PC-9 (cell line): ENCODE measurements around the gene WDR27.

Source experiments
- EZH2 ChIP-seq: fragments of 200-600 bp; sonication (generic); IDR thresholded peaks from 2 replicates; pipeline ENCODE4 v1.8.0; 2017; ENCODE audit warnings: antibody characterized with exemption, low read depth
- TF ChIP-seq, protein P1 (sequence below): fragments of 200-600 bp; sonication (generic); conservative IDR thresholded peaks from 2 replicates; pipeline ENCODE4 v1.6.1; 2017; ENCODE audit warnings: mixed run types, antibody characterized with exemption, mild to moderate bottlenecking, moderate library complexity

DNA sequence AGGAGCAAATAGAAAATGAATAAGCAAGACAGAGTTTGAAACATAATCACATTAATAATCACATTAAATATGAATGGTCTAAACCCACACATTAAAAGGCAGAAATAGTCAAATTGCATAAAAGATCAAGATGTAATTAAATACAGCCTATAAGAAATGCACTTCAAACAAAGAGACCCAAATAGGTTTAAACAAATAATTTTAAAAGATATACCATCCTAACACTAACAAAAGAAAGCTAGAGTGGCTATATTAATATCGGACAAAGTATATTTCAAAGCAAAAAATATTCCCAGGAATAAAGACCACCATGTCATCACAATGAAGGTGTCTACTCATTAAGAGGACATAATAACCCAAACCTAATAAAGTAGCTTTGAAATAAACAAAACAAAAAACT is 140.2 kb downstream of the WDR27 start:
- TF ChIP-seq, protein P1, sequence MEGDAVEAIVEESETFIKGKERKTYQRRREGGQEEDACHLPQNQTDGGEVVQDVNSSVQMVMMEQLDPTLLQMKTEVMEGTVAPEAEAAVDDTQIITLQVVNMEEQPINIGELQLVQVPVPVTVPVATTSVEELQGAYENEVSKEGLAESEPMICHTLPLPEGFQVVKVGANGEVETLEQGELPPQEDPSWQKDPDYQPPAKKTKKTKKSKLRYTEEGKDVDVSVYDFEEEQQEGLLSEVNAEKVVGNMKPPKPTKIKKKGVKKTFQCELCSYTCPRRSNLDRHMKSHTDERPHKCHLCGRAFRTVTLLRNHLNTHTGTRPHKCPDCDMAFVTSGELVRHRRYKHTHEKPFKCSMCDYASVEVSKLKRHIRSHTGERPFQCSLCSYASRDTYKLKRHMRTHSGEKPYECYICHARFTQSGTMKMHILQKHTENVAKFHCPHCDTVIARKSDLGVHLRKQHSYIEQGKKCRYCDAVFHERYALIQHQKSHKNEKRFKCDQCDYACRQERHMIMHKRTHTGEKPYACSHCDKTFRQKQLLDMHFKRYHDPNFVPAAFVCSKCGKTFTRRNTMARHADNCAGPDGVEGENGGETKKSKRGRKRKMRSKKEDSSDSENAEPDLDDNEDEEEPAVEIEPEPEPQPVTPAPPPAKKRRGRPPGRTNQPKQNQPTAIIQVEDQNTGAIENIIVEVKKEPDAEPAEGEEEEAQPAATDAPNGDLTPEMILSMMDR: no peak
- TF ChIP-seq EZH2: no peak
